SK-N-SH (cell line): ENCODE results near the gene PPP1R1B.

ENCODE experiments used
- CHD2 ChIP-seq: fragments of 150-350 bp; IDR thresholded peaks from 2 replicates; pipeline ENCODE4 v1.6.1; 2018; ENCODE audit warnings: low read length; ENCODE audit not compliant: partially characterized antibody
- CTCF ChIP-seq: fragments of 200-600 bp; sonication (generic); IDR thresholded peaks from 2 replicates; pipeline ENCODE4 v1.6.1; 2017; ENCODE audit warnings: antibody characterized with exemption, mild to moderate bottlenecking, moderate library complexity
- EP300 ChIP-seq, 2 experiments: IDR thresholded peaks; 2 replicates each; pipeline versions ENCODE4 v1.4.0 to v1.6.1; 2012; ENCODE audit warnings: borderline replicate concordance in 1 of 2, low read depth in 1 of 2, low read length in 1 of 2
- FOXJ3 ChIP-seq: sonication (generic); formaldehyde crosslinking; IDR thresholded peaks from 2 replicates; pipeline ENCODE4 v1.5.1; 2020; ENCODE audit warnings: mild to moderate bottlenecking, missing genetic modification reagents
- IRF3 ChIP-seq: fragments of 150-350 bp; IDR thresholded peaks from 2 replicates; pipeline ENCODE4 v1.6.1; 2016; ENCODE audit warnings: mild to moderate bottlenecking, low read depth, low read length
- MAX ChIP-seq: IDR thresholded peaks from 2 replicates; pipeline ENCODE4 v1.4.0; 2012; ENCODE audit warnings: low read depth
- RAD21 ChIP-seq: IDR thresholded peaks from 2 replicates; pipeline ENCODE4 v1.6.1; 2012; ENCODE audit warnings: mild to moderate bottlenecking, low read length
- RFX5 ChIP-seq: IDR thresholded peaks from 2 replicates; pipeline ENCODE4 v1.6.1; 2012; ENCODE audit warnings: mild to moderate bottlenecking, improper control_type of control experiment, low read length
- SIN3A ChIP-seq: IDR thresholded peaks from 2 replicates; pipeline ENCODE4 v1.6.1; 2012; ENCODE audit warnings: low read depth, mild to moderate bottlenecking, low read length, moderate library complexity, borderline replicate concordance
- TAF1 ChIP-seq: IDR thresholded peaks from 2 replicates; pipeline ENCODE4 v1.6.1; 2012; ENCODE audit warnings: low read depth, mild to moderate bottlenecking, low read length, moderate library complexity, borderline replicate concordance
- YY1 ChIP-seq: IDR thresholded peaks from 2 replicates; pipeline ENCODE4 v1.4.0; 2012; ENCODE audit warnings: low read depth, mild to moderate bottlenecking

GRCh38 chr17:39627047-39627711, 427 bp downstream of the PPP1R1B start:
- TF ChIP-seq CTCF (no peak), YY1 (no peak), MAX (no peak), IRF3 (no peak), EP300 (IDR thresholded peaks at IDR 0.05; ENCODE audit: borderline replicate concordance in 1 of 2, low read depth in 1 of 2, low read length in 1 of 2) (no peak), FOXJ3 (CRISPR knock-in tag) (no peak), RAD21 (no peak), SIN3A (no peak), RFX5 (no peak), CHD2 (no peak), TAF1 (no peak)
